MM.1S (cell line): Measurements from ENCODE around the gene NOS1.

Experiments used
- DNase-seq: peaks from one replicate; pipeline ENCODE4 v3.0.0-alpha.2; 2015
- H2AFZ ChIP-seq: fragments of 300-600 bp; sonication (generic); 2 replicates; pipeline ENCODE4 v1.6.0; 2016; ENCODE audit warnings: antibody characterized with exemption, low read length
- H3F3A ChIP-seq: fragments of 300-600 bp; sonication (generic); 2 replicates; pipeline ENCODE4 v1.6.1; 2016; ENCODE audit warnings: mild to moderate bottlenecking, antibody characterized with exemption, low read length, moderate library complexity, mixed read lengths; ENCODE audit not compliant: insufficient read depth
- H3K27ac ChIP-seq: fragments of 300-600 bp; sonication (generic); 2 replicates; pipeline ENCODE4 v1.5.1; 2016; ENCODE audit warnings: mild to moderate bottlenecking, low read length
- H3K27me3 ChIP-seq: fragments of 300-600 bp; sonication (generic); replicated peaks from 2 replicates; pipeline ENCODE4 v1.6.0; 2016; ENCODE audit warnings: low read length; ENCODE audit not compliant: insufficient read depth
- H3K36me3 ChIP-seq: fragments of 300-600 bp; sonication (generic); replicated peaks from 2 replicates; pipeline ENCODE4 v1.6.1; 2016; ENCODE audit warnings: mild to moderate bottlenecking, low read length, mixed read lengths; ENCODE audit not compliant: insufficient read depth
- H3K4me1 ChIP-seq: fragments of 300-600 bp; sonication (generic); 2 replicates; pipeline ENCODE4 v1.6.1; 2016; ENCODE audit warnings: low read length, mixed read lengths
- H3K4me2 ChIP-seq: fragments of 300-600 bp; sonication (generic); 2 replicates; pipeline ENCODE4 v1.6.0; 2016; ENCODE audit warnings: low read depth, low read length
- H3K4me3 ChIP-seq: fragments of 300-600 bp; sonication (generic); 2 replicates; pipeline ENCODE4 v1.5.1; 2016; ENCODE audit warnings: low read length, mixed read lengths
- H3K79me2 ChIP-seq: fragments of 300-600 bp; sonication (generic); 2 replicates; pipeline ENCODE4 v1.6.1; 2016; ENCODE audit warnings: mixed run types, low read length, mixed read lengths
- H3K9ac ChIP-seq: fragments of 300-600 bp; sonication (generic); 2 replicates; pipeline ENCODE4 v1.6.1; 2016; ENCODE audit warnings: low read length, mixed read lengths
- H3K9me2 ChIP-seq: fragments of 300-600 bp; sonication (generic); replicated peaks from 2 replicates; pipeline ENCODE4 v1.6.1; 2016; ENCODE audit warnings: mild to moderate bottlenecking, low read length, mixed read lengths; ENCODE audit not compliant: insufficient read depth
- H3K9me3 ChIP-seq: fragments of 300-600 bp; sonication (generic); replicated peaks from 2 replicates; pipeline ENCODE4 v1.6.1; 2016; ENCODE audit warnings: mild to moderate bottlenecking, low read length, mixed read lengths; ENCODE audit not compliant: insufficient read depth
- H4K20me1 ChIP-seq: fragments of 300-600 bp; sonication (generic); 2 replicates; pipeline ENCODE4 v1.6.1; 2016; ENCODE audit warnings: mild to moderate bottlenecking, low read length, moderate library complexity, mixed read lengths; ENCODE audit not compliant: insufficient read depth
- EZH2 ChIP-seq: fragments of 300-600 bp; sonication (generic); optimal IDR thresholded peaks from 2 replicates; pipeline ENCODE3; 2017; ENCODE audit warnings: low read depth, mild to moderate bottlenecking, antibody characterized with exemption, low read length, mixed read lengths
- EZH2phosphoT487 ChIP-seq: fragments of 300-600 bp; sonication (generic); IDR thresholded peaks from 2 replicates; pipeline ENCODE4 v1.6.1; 2018; ENCODE audit warnings: antibody characterized with exemption, low read length
- TF ChIP-seq, protein P1 (sequence below): fragments of 300-600 bp; sonication (generic); IDR thresholded peaks from 2 replicates; pipeline ENCODE4 v1.5.1; 2016; ENCODE audit warnings: antibody characterized with exemption, low read length, mixed read lengths

NOS1 gene

DNA sequence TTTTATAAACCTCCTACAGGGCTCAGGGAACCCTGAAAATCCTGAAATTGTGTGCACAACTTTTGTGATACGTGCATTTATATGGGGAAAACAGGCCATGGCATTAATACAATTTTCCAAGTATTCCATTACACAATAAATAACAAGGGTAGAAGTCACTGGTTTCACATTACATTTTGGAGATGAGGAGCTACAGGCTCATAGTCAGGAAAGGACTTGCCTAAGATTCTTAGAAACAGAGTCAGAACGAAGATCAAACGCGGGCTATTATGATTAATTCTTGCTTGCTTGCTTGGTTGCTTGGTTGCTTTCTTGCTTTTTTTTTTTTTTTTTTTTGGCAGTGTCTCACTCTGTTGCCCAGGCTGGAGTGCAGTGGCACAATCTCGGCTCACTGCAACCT is 16.7 kb downstream of the NOS1 start:
- Histone ChIP-seq H4K20me1 (no peaks in the 10 kb centered on the region), H3K79me2 (no peaks in the 10 kb centered on the region), H3K27me3 (no peaks in the 10 kb centered on the region), H2AFZ (no peak overlapping the region), H3K9me2 (no peaks in the 10 kb centered on the region), H3K4me3 (no peak overlapping the region), H3K27ac (no peak overlapping the region), H3K36me3 (no peaks in the 10 kb centered on the region), H3K4me2 (no peak overlapping the region), H3F3A (no peaks in the 10 kb centered on the region), H3K9ac (no peak overlapping the region), H3K4me1 (no peaks in the 10 kb centered on the region), H3K9me3 (no peaks in the 10 kb centered on the region)
- DNase-seq: no peak
- TF ChIP-seq, protein P1, sequence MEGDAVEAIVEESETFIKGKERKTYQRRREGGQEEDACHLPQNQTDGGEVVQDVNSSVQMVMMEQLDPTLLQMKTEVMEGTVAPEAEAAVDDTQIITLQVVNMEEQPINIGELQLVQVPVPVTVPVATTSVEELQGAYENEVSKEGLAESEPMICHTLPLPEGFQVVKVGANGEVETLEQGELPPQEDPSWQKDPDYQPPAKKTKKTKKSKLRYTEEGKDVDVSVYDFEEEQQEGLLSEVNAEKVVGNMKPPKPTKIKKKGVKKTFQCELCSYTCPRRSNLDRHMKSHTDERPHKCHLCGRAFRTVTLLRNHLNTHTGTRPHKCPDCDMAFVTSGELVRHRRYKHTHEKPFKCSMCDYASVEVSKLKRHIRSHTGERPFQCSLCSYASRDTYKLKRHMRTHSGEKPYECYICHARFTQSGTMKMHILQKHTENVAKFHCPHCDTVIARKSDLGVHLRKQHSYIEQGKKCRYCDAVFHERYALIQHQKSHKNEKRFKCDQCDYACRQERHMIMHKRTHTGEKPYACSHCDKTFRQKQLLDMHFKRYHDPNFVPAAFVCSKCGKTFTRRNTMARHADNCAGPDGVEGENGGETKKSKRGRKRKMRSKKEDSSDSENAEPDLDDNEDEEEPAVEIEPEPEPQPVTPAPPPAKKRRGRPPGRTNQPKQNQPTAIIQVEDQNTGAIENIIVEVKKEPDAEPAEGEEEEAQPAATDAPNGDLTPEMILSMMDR: no peak
- no peak for TF ChIP-seq EZH2
- no peak for TF ChIP-seq EZH2phosphoT487

DNA sequence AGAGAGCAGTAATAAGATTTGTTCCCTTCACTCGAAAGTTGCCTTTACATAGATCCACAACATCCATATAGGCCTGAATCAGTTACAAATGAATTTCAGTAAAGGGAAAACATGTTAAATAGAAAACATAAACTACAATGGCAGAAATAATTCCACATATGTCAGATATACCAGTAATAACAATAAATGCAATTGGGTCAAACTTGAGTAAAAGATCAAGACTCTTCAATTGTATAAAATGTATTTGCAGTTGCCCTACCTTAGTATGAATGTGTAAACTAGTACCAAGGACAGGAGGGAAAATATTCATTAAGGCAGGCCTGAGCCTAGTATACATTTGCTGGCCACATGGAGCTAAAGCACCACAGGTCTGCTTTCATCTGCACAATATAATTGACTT is 17.6 kb downstream of the NOS1 start:
- no peaks in the 10 kb centered on the region for H3K79me2 ChIP-seq
- no peak overlapping the region for H3K9ac ChIP-seq
- H3K4me2 ChIP-seq: no peak overlapping the region
- no peaks in the 10 kb centered on the region; the same call in 1 of the 2 replicates for H3K27me3 ChIP-seq
- no peaks in the 10 kb centered on the region for H3K4me1 ChIP-seq
- H3F3A ChIP-seq: no peaks in the 10 kb centered on the region
- no peak for DNase-seq
- no peaks in the 10 kb centered on the region for H3K9me3 ChIP-seq
- H3K36me3 ChIP-seq: no peaks in the 10 kb centered on the region
- no peaks in the 10 kb centered on the region for H3K9me2 ChIP-seq
- no peak overlapping the region for H2AFZ ChIP-seq
- no peak for TF ChIP-seq EZH2phosphoT487
- TF ChIP-seq EZH2: no peak
- TF ChIP-seq, protein P1: no peak
- no peaks in the 10 kb centered on the region for H4K20me1 ChIP-seq
- no peak overlapping the region for H3K27ac ChIP-seq
- no peak overlapping the region for H3K4me3 ChIP-seq

DNA sequence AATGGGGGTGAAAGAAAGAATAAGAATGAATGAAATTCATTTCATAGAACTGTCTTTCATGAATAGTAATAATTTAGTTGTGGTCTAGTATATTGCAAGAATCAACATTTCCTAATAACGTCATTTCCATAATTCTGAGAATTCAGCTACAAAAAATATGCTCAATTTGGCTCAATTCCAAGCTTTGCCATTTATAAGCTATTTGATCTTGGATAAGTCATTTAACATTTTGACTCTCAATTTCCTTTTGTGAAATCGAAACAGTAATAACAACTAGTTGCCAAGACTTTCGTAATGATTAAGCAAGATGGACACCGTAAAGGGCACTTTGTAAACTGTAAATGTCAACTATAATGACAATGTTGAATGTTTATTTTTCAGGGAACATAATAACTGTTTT is 18.1 kb downstream of the NOS1 start:
- Histone ChIP-seq H3K9ac (no peak overlapping the region), H3K4me3 (no peak overlapping the region), H3K9me2 (no peaks in the 10 kb centered on the region), H3K79me2 (no peaks in the 10 kb centered on the region), H3K4me1 (no peaks in the 10 kb centered on the region), H4K20me1 (no peaks in the 10 kb centered on the region), H3K27ac (no peak overlapping the region), H3K36me3 (no peaks in the 10 kb centered on the region), H2AFZ (no peak overlapping the region), H3K4me2 (no peak overlapping the region), H3F3A (no peaks in the 10 kb centered on the region), H3K9me3 (no peaks in the 10 kb centered on the region), H3K27me3 (no peaks in the 10 kb centered on the region; the same call in 1 of the 2 replicates)
- no peak for DNase-seq
- TF ChIP-seq EZH2phosphoT487 (no peak), EZH2 (no peak)
- TF ChIP-seq, protein P1: no peak
